ENCODE data around the gene NCAM2. TPM values are rescaled to one million over a fixed set of nuclear protein-coding genes. Genes with fewer than 3 reads are reported as not detected.
"Not testable (repeated sequence)": the region's sequence is repeated elsewhere in the genome, so short reads cannot be mapped to it uniquely, and the experiment has no call there.

The NCAM2 gene
- total RNA-seq, 4 donors from 2014 or later, result 3.2 to 9.1 (median 4.6) TPM

DNA sequence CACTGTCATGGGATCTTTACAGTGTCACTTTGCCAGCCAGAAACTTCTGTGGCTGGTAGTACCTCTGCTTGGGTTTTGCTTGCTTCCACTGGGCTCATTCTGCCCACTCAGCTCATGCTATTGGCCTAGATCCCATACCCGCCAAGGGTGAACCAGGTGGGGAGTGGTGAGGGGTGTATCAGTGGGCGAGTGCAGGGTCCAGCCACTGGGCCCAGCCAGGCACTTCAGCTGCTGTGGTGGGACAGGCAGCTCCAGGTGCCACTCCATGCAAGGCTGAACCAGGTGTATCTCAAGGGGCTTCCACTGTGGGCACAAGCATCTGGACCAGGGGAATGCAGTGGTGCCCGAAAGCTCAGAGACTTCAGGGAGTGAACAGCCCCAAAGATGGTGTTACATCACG is 398.2 kb downstream of the NCAM2 start:
- Histone ChIP-seq H3K4me1 (no peaks in the 10 kb centered on the region), H3K27ac (no peak overlapping the region), H3K36me3 (no peaks in the 10 kb centered on the region), H3K27me3 (no peaks in the 10 kb centered on the region), H3K4me3 (no peak overlapping the region), H3K9me3 (peaks cover 0 to 13% (median 0%) of the 10 kb centered on the region in 3 donors)
- 80% methylated on average over 1 of the region's 4 CpGs; no CpG with 5 or more reads in 1 of the 2 donors for WGBS, 2 donors (ENCODE audit: low coverage in 1 of 2)
- TF ChIP-seq POLR2A (IDR thresholded peaks at IDR 0.05), result no peak
- no peak for TF ChIP-seq EP300 (IDR thresholded peaks at IDR 0.05)
- TF ChIP-seq, protein P1, sequence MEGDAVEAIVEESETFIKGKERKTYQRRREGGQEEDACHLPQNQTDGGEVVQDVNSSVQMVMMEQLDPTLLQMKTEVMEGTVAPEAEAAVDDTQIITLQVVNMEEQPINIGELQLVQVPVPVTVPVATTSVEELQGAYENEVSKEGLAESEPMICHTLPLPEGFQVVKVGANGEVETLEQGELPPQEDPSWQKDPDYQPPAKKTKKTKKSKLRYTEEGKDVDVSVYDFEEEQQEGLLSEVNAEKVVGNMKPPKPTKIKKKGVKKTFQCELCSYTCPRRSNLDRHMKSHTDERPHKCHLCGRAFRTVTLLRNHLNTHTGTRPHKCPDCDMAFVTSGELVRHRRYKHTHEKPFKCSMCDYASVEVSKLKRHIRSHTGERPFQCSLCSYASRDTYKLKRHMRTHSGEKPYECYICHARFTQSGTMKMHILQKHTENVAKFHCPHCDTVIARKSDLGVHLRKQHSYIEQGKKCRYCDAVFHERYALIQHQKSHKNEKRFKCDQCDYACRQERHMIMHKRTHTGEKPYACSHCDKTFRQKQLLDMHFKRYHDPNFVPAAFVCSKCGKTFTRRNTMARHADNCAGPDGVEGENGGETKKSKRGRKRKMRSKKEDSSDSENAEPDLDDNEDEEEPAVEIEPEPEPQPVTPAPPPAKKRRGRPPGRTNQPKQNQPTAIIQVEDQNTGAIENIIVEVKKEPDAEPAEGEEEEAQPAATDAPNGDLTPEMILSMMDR (IDR thresholded peaks at IDR 0.05), result no peak
- no peak for TF ChIP-seq POLR2AphosphoS5 (IDR thresholded peaks at IDR 0.05)
- ATAC-seq, result no peak

DNA sequence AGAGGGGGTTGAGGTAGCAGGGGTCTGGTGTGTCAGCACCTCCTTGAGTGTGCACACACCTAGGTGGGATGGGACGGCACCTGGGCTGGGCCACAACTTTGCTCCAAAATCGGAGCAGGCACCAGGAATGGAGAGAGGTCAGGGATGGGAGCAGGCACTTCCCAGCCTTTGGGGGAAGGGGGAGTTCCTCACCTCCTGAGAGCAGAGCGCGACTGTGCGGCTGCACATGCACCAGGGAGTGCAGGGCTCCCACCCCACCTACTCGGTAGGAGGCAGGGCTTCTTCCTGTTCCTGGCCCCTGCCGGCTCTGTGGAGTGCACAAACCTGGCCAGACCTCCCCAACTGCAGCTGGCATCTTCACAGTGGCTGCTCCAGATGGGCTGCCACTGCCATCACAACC is 399.3 kb downstream of the NCAM2 start:
- Histone ChIP-seq H3K36me3 (no peaks in the 10 kb centered on the region), H3K27ac (no peak overlapping the region), H3K4me3 (no peak overlapping the region), H3K4me1 (no peaks in the 10 kb centered on the region), H3K27me3 (no peaks in the 10 kb centered on the region), H3K9me3 (peaks cover 0 to 17% (median 0%) of the 10 kb centered on the region in 3 donors)
- ATAC-seq, result no peak
- no peak for TF ChIP-seq POLR2A (IDR thresholded peaks at IDR 0.05)
- TF ChIP-seq POLR2AphosphoS5 (IDR thresholded peaks at IDR 0.05), result no peak
- TF ChIP-seq, protein P1 (IDR thresholded peaks at IDR 0.05), result no peak
- TF ChIP-seq EP300 (IDR thresholded peaks at IDR 0.05), result no peak
- WGBS, 2 donors (ENCODE audit: low coverage in 1 of 2), result no CpG with 5 or more reads among the region's 7 CpGs

DNA sequence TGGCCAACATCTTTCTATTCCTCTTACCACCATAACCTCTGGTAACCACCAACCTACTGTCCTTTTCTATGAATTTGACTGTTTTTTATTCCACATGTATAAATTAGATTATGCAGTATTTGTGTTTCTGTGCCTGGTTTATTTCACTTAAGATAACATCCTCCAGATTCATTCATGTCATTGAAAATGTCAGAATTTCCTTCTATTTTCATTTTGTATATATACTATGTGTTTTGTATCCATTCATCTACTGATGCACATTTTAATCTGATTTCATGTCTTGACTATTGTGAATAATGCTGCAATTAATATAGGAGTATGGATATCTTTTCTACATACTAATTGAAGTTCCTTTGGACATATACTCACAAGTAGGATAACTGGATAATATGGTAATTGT is 403.2 kb downstream of the NCAM2 start:
- no peaks in the 10 kb centered on the region for H3K4me1 ChIP-seq
- H3K36me3 ChIP-seq, result no peaks in the 10 kb centered on the region
- TF ChIP-seq, protein P1 (IDR thresholded peaks at IDR 0.05), result no peak
- TF ChIP-seq POLR2A (IDR thresholded peaks at IDR 0.05) (no peak), POLR2AphosphoS5 (IDR thresholded peaks at IDR 0.05) (no peak), EP300 (IDR thresholded peaks at IDR 0.05) (no peak)
- ATAC-seq, result no peak
- no peak overlapping the region for H3K4me3 ChIP-seq
- H3K9me3 ChIP-seq, result peaks cover 0 to 23% (median 0%) of the 10 kb centered on the region in 3 donors
- H3K27me3 ChIP-seq, result no peaks in the 10 kb centered on the region
- H3K27ac ChIP-seq, result no peak overlapping the region

DNA sequence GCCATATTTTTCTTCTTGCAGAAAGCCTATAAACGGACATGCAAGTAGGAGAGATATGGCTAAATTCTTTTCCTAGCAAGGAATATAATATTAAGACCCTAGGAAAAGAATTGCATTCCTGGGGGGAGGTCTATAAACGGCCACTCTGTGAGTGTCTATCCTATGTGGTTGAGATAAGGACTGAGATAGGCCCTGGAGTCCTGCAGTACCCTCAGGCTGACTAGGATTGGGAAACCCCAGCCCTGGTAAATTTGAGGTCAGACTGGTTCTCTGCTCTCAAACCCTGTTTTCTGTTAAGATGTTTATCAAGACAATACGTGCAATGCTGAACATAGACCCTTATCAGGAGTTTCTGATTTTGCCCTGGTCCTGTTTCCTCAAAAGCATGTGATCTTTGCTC is 404.0 kb downstream of the NCAM2 start:
- not testable (repeated sequence) for H3K4me3 ChIP-seq, ATAC-seq, H3K4me1 ChIP-seq, H3K27ac ChIP-seq, H3K27me3 ChIP-seq, H3K36me3 ChIP-seq
- WGBS, 2 donors (ENCODE audit: low coverage in 1 of 2), result 80 to 83% methylated on average over 1 to 3 of the region's 3 CpGs
- H3K9me3 ChIP-seq, result peaks cover 0 to 15% (median 0%) of the 10 kb centered on the region in 3 donors

DNA sequence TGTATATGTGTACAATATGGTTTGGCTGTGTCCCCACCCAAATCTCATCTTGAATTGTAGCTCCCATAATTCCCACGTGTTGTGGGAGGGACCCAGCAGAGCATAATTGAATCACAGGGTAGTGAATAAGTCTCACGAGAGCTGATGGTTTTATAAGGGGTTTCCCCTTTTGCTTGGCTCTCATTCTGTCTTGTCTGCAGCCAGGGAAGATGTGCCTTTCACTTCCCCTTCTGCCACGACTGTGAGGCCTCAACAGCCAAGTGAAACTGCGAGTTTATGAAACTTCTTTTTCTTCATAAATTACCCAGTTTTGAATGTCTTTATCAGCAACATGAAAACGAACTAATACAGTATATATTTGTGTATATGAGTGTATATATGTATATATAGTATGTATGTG is 406.1 kb downstream of the NCAM2 start:
- H3K4me3 ChIP-seq, H3K4me1 ChIP-seq, H3K27ac ChIP-seq, H3K27me3 ChIP-seq, ATAC-seq, H3K36me3 ChIP-seq: not testable (repeated sequence)
- peaks cover 0 to 12% (median 0%) of the 10 kb centered on the region in 3 donors for H3K9me3 ChIP-seq
- 64 to 68% methylated on average over 4 to 5 of the region's 5 CpGs for WGBS, 2 donors (ENCODE audit: low coverage in 1 of 2)

DNA sequence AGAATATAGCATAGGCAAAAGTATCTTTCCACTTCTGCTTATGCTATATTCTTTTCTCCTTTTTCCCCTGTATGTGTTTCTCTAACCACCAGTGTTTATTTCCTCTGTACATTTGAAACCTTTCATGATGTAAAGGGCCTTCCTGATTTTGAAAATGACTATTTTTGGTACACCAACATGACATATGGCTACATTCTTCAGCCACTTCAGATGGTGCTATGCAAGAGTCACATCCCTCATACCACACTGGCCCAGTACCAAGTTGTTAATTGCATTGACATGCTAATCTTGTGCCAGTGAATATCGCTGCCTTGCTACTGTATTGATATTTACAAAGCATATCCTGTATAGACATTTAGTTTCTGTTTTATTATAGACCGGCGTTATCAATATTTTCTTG is 408.7 kb downstream of the NCAM2 start:
- H3K36me3 ChIP-seq, result no peaks in the 10 kb centered on the region
- WGBS, 2 donors (ENCODE audit: low coverage in 1 of 2), result 89 to 100% methylated on average over 3 of the region's 3 CpGs

More for the DNA sequence above, 408.7 kb downstream of the NCAM2 start:
- no peak for ATAC-seq
- Histone ChIP-seq H3K4me3 (no peak overlapping the region), H3K27me3 (no peaks in the 10 kb centered on the region), H3K27ac (no peak overlapping the region), H3K4me1 (no peaks in the 10 kb centered on the region), H3K9me3 (peaks cover 0 to 12% (median 0%) of the 10 kb centered on the region in 3 donors)
- TF ChIP-seq, protein P1 (IDR thresholded peaks at IDR 0.05), result no peak
- no peak for TF ChIP-seq POLR2A (IDR thresholded peaks at IDR 0.05)
- TF ChIP-seq POLR2AphosphoS5 (IDR thresholded peaks at IDR 0.05), result no peak
- no peak for TF ChIP-seq EP300 (IDR thresholded peaks at IDR 0.05)
